Measurements from ENCODE around the gene ELK3. TPM values are rescaled to one million over a fixed set of nuclear protein-coding genes. Genes with fewer than 3 reads are reported as not detected.

Gene ELK3
- total and polyA plus RNA-seq, 7 donors: 2.3 to 23.8 (median 15.7) TPM

DNA sequence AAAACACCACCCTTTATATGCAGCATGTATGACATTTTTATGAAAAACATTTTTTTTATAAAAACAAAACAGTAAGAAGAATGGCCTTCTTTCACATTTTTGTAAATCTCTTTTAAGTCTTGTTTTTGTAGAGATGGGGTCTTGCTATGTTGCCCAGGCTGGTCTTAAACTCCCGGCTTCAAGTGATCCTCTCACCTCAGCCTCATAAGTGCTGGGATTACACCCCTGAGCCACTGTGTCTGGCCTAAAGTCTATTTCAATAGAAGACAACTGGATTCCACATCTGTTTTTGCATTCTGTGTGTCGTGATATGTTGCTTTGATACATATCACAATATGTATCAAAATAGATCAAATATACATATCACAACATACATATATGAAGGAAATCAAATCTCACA lies 98.9 kb downstream of the ELK3 start:
- intact Hi-C loops (cut with DNase I): no loop called here
- WGBS, 2 donors: 97 to 99% methylated on average over 2 of the region's 2 CpGs
- H3K27me3 ChIP-seq: no peaks in the 10 kb centered on the region
- H3K4me3 ChIP-seq: no peak overlapping the region
- H3K36me3 ChIP-seq: peaks cover 7 to 48% (median 9%) of the 10 kb centered on the region in 4 donors
- no peak overlapping the region for H3K27ac ChIP-seq
- H3K4me1 ChIP-seq: peaks cover 0 to 7% (median 0%) of the 10 kb centered on the region in 4 donors
- no peaks in the 10 kb centered on the region for H3K9me3 ChIP-seq
- TF ChIP-seq POLR2A (IDR thresholded peaks at IDR 0.05) (no peak), POLR2AphosphoS5 (IDR thresholded peaks at IDR 0.05) (no peak), EP300 (IDR thresholded peaks at IDR 0.05) (no peak)
- TF ChIP-seq, protein P1, sequence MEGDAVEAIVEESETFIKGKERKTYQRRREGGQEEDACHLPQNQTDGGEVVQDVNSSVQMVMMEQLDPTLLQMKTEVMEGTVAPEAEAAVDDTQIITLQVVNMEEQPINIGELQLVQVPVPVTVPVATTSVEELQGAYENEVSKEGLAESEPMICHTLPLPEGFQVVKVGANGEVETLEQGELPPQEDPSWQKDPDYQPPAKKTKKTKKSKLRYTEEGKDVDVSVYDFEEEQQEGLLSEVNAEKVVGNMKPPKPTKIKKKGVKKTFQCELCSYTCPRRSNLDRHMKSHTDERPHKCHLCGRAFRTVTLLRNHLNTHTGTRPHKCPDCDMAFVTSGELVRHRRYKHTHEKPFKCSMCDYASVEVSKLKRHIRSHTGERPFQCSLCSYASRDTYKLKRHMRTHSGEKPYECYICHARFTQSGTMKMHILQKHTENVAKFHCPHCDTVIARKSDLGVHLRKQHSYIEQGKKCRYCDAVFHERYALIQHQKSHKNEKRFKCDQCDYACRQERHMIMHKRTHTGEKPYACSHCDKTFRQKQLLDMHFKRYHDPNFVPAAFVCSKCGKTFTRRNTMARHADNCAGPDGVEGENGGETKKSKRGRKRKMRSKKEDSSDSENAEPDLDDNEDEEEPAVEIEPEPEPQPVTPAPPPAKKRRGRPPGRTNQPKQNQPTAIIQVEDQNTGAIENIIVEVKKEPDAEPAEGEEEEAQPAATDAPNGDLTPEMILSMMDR (IDR thresholded peaks at IDR 0.05): no peak
- DNase-seq: no peak

DNA sequence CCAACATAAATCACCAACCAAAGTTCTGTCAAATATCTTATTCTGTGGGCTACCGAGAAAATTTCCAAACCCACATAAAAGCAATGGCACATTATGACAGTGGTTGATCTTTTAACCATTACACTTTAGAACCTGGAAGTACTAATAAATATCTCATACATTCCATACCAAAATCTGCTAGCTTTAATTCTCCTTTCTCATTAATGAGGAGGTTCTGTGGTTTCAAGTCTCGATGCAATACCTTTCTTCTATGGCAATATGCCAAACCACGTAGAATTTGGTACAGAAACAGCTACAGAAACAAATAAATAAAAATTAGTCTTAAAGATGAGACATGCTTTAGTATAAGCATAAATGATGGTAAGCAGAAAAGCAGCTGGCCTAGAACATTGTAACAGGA lies 100.7 kb downstream of the ELK3 start:
- TF ChIP-seq EP300 (IDR thresholded peaks at IDR 0.05): no peak
- TF ChIP-seq POLR2AphosphoS5 (IDR thresholded peaks at IDR 0.05): no peak
- WGBS, 2 donors: 51 to 68% methylated on average over 3 of the region's 3 CpGs
- Histone ChIP-seq H3K27me3 (no peaks in the 10 kb centered on the region), H3K4me3 (no peak overlapping the region), H3K27ac (no peak overlapping the region), H3K36me3 (peaks cover 0 to 50% (median 2%) of the 10 kb centered on the region in 4 donors), H3K4me1 (peaks cover 0 to 7% (median 0%) of the 10 kb centered on the region in 4 donors), H3K9me3 (no peaks in the 10 kb centered on the region)
- intact Hi-C loops (cut with DNase I): no loop called here
- DNase-seq: no peak

DNA sequence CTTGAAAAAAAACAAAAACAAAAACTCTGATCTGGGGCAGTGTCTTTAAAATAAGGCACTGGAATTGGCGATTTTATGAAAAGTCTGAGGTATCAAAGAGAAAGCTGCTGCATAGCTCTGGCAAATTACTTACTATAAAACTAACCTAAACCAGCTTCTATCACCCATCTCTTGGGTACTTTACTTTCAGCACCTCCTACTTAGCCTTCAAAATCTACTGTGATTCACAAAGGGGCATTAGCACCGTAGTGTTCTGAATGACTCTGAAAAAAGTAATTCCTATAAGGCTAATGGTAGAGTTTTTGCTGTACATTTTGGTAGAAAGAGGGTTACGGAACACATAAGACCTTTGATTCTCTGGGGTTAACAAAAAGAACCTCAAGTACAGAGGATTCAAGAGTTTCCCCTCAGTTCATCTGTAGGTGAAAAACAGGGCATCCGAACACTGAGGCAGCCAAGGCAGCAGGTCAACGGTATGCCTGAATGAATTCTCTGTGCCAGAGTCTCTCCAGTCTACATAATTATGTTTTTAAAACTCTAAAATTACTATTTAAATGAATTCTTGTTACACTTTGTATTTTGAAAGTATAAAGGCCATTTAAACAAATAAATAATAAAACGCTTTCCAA lies 101.5 kb downstream of the ELK3 start:
- intact Hi-C loops (cut with DNase I): no loop called here
- Histone ChIP-seq H3K4me1 (peaks cover 0 to 7% (median 0%) of the 10 kb centered on the region in 4 donors), H3K27me3 (no peaks in the 10 kb centered on the region), H3K27ac (no peak overlapping the region), H3K9me3 (no peaks in the 10 kb centered on the region), H3K4me3 (no peak overlapping the region), H3K36me3 (peaks cover 0 to 53% (median 2%) of the 10 kb centered on the region in 4 donors)
- no peak for DNase-seq
- no peak for TF ChIP-seq EP300 (IDR thresholded peaks at IDR 0.05)
- 88 to 89% methylated on average over 6 of the region's 6 CpGs for WGBS, 2 donors

DNA sequence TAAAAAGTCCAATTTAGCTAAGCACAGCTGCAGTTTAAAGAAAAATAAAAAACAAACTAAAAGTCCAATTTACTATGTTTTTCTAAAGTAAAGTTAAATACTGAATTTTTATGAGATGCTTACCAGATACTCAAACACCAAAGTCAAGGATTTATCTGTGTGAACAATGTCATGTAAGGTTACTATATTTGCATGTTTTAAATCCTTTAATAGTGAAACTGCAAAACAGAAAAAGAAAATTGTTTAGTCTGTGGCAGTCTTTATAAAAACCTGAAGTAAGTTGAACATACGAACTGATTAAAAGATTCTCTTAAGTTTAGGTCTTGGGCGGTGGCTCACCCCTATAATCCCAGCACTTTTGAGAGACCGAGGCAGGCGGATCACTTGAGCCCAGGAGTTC lies 103.3 kb downstream of the ELK3 start:
- no peak overlapping the region for H3K4me3 ChIP-seq
- H3K27me3 ChIP-seq: no peaks in the 10 kb centered on the region
- peaks cover 0 to 14% (median 6%) of the 10 kb centered on the region in 4 donors for H3K4me1 ChIP-seq
- TF ChIP-seq POLR2A (IDR thresholded peaks at IDR 0.05) (no peak), POLR2AphosphoS5 (IDR thresholded peaks at IDR 0.05) (no peak), EP300 (IDR thresholded peaks at IDR 0.05) (no peak)
- TF ChIP-seq, protein P1 (IDR thresholded peaks at IDR 0.05): no peak
- peaks cover 0 to 53% (median 2%) of the 10 kb centered on the region in 4 donors for H3K36me3 ChIP-seq
- intact Hi-C loops (cut with DNase I): no loop called here
- DNase-seq: no peak
- no peak overlapping the region for H3K27ac ChIP-seq
- H3K9me3 ChIP-seq: no peaks in the 10 kb centered on the region
- WGBS, 2 donors: 86 to 92% methylated on average over 4 of the region's 4 CpGs

DNA sequence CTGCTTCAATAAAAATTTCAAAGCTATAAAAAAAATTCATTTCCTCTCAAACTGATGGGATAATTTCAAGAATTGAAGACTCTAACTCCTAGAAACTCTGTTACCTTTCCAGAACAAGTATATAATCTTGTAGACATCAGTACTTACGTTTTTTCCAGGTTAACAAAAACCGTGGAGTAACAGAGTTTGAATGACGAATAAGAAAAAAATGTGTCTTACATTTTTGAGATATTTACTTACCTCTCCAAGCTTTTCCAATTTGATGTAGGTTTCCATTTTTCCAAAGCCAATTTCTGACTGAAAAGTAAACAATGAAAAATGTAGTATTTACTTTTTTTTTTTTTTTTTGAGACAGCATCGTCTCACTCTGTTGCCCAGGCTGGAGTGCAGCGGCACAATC lies 105.9 kb downstream of the ELK3 start:
- TF ChIP-seq EP300 (IDR thresholded peaks at IDR 0.05): no peak
- no peak for TF ChIP-seq POLR2AphosphoS5 (IDR thresholded peaks at IDR 0.05)
- TF ChIP-seq, protein P1 (IDR thresholded peaks at IDR 0.05): no peak
- TF ChIP-seq POLR2A (IDR thresholded peaks at IDR 0.05): no peak
- Histone ChIP-seq H3K4me1 (peaks cover 0 to 29% (median 21%) of the 10 kb centered on the region in 4 donors), H3K36me3 (peaks cover 0 to 33% (median 2%) of the 10 kb centered on the region in 4 donors), H3K9me3 (no peaks in the 10 kb centered on the region), H3K27me3 (no peaks in the 10 kb centered on the region), H3K4me3 (no peak overlapping the region), H3K27ac (no peak overlapping the region)
- intact Hi-C loops (cut with DNase I): loop anchor here (10.0 kb wide), 1 partner anchor 95 kb away; no protein-coding TSS in a partner anchor
- WGBS, 2 donors: 94 to 96% methylated on average over 5 of the region's 5 CpGs
- no peak for DNase-seq
